H1 (cell line): ENCODE measurements around the gene AUH. TPM values are rescaled to one million over a fixed set of nuclear protein-coding genes. Genes with fewer than 3 reads are reported as not detected.

Experiments
- CTCF ChIA-PET: fragments of 300-600 bp; sonication (Branson Sonifier 250); formaldehyde crosslinking; loops from one replicate; lab custom pipeline; 2021; ENCODE audit not compliant: partially characterized antibody; lab: Charles Lee
- POLR2A ChIA-PET: fragments of 300-600 bp; sonication (Branson Sonifier 250); formaldehyde crosslinking; loops from one replicate; lab custom pipeline; 2021; ENCODE audit warnings: inconsistent platforms; ENCODE audit not compliant: partially characterized antibody; lab: Charles Lee
- DNase-seq, 2 experiments: peaks; one replicate each; pipeline versions ENCODE4 v3.0.0 to v3.0.0-alpha.2; 2010 to 2022; ENCODE audit warnings: low spot score in 2 of 2, low read depth in 1 of 2, mixed read lengths in 1 of 2
- FAIRE-seq: peaks from 2 replicates; lab custom pipeline; 2011; peaks lifted over from hg19 to GRCh38; lab: Jason Lieb, UNC
- H2AFZ ChIP-seq: 2 replicates; pipeline ENCODE4 v1.8.1; 2012; ENCODE audit warnings: low read length, inconsistent platforms
- H2AK5ac ChIP-seq: 2 replicates; pipeline ENCODE4 v1.6.1; 2013; ENCODE audit warnings: low read depth, low read length
- H2BK120ac ChIP-seq: replicated peaks from 2 replicates; pipeline ENCODE3; 2013; ENCODE audit warnings: low read depth, low read length, inconsistent platforms
- H2BK12ac ChIP-seq: 2 replicates; pipeline ENCODE4 v1.6.1; 2013; ENCODE audit warnings: low read depth, low read length
- H2BK15ac ChIP-seq: 2 replicates; pipeline ENCODE4 v1.6.1; 2013; ENCODE audit warnings: low read length
- H2BK20ac ChIP-seq: 2 replicates; pipeline ENCODE4 v1.6.1; 2013; ENCODE audit warnings: low read length
- H2BK5ac ChIP-seq: 2 replicates; pipeline ENCODE4 v1.6.1; 2013; ENCODE audit warnings: low read depth, low read length
- H3K14ac ChIP-seq: 2 replicates; pipeline ENCODE4 v1.6.1; 2013; ENCODE audit warnings: inconsistent platforms; ENCODE audit not compliant: insufficient read length
- H3K18ac ChIP-seq: 2 replicates; pipeline ENCODE4 v1.6.1; 2013; ENCODE audit warnings: low read length; ENCODE audit errors: extremely low read depth
- H3K23ac ChIP-seq: 2 replicates; pipeline ENCODE4 v1.6.1; 2013; ENCODE audit warnings: inconsistent platforms; ENCODE audit not compliant: insufficient read length
- H3K23me2 ChIP-seq: 2 replicates; pipeline ENCODE4 v1.6.1; 2013; ENCODE audit warnings: low read depth, low read length
- H3K27ac ChIP-seq: 2 replicates; pipeline ENCODE4 v1.6.1; 2011; ENCODE audit warnings: low read depth, low read length, inconsistent platforms
- H3K27me3 ChIP-seq, 4 experiments: replicated peaks in 1 of 4; 1 replicate in 1 of 4; 2 replicates in 3 of 4; pipeline versions ENCODE4 v1.6.1 to v1.8.1; 2011 to 2013; ENCODE audit warnings: low read length in 3 of 4, mild to moderate bottlenecking in 3 of 4, inconsistent platforms in 2 of 4, mixed read lengths in 2 of 4, moderate library complexity in 1 of 4; ENCODE audit not compliant: control insufficient read depth in 3 of 4, insufficient read depth in 3 of 4; ENCODE audit errors: extremely low read depth in 1 of 4
- H3K36me3 ChIP-seq, 4 experiments: 2 replicates each; pipeline versions ENCODE4 v1.6.1 to v1.8.1; 2011 to 2013; ENCODE audit warnings: mild to moderate bottlenecking in 4 of 4, low read length in 3 of 4, moderate library complexity in 2 of 4, control low read depth in 1 of 4, inconsistent platforms in 1 of 4; ENCODE audit not compliant: insufficient read depth in 4 of 4, control insufficient read depth in 2 of 4
- H3K4ac ChIP-seq: replicated peaks from 2 replicates; pipeline ENCODE3; 2013; ENCODE audit warnings: low read length, low read depth, mixed read lengths, inconsistent platforms; ENCODE audit not compliant: insufficient read length
- H3K4me1 ChIP-seq, 4 experiments: replicated peaks in 1 of 4; 1 replicate in 1 of 4; 2 replicates in 3 of 4; pipeline versions ENCODE4 v1.6.1 to v1.8.1; 2011 to 2013; ENCODE audit warnings: low read length in 3 of 4, inconsistent platforms in 2 of 4, mixed read lengths in 1 of 4; ENCODE audit not compliant: insufficient read depth in 4 of 4, control insufficient read depth in 3 of 4
- H3K4me2 ChIP-seq, 2 experiments: 2 replicates each; pipeline versions ENCODE4 v1.6.1 to v1.8.1; 2011 to 2013; ENCODE audit warnings: low read depth in 2 of 2, low read length in 2 of 2, control low read depth in 1 of 2, inconsistent platforms in 1 of 2, mild to moderate bottlenecking in 1 of 2; ENCODE audit not compliant: insufficient read depth in 1 of 2
- H3K4me3 ChIP-seq, 4 experiments: fragments of 200-600, 300-600 bp in 1 of 4; sonication (generic), shearing (Covaris generic), sonication (Bioruptor Twin) in 1 of 4; 2 replicates each; pipeline versions ENCODE4 v1.5.1 to v1.8.1; 2011 to 2016; ENCODE audit warnings: low read length in 4 of 4, low read depth in 3 of 4, control low read depth in 2 of 4, inconsistent platforms in 2 of 4, mild to moderate bottlenecking in 2 of 4, mixed read lengths in 1 of 4, moderate library complexity in 1 of 4; ENCODE audit not compliant: insufficient read depth in 2 of 4; ENCODE audit errors: extremely low read depth in 1 of 4
- H3K56ac ChIP-seq: replicated peaks from 2 replicates; pipeline ENCODE3; 2013; ENCODE audit warnings: low read depth, mild to moderate bottlenecking, mixed read lengths, low read length, inconsistent platforms; ENCODE audit not compliant: insufficient read length
- H3K79me1 ChIP-seq: 2 replicates; pipeline ENCODE4 v1.6.1; 2013; ENCODE audit warnings: low read depth, low read length, control low read depth
- H3K79me2 ChIP-seq, 2 experiments: 2 replicates each; pipeline versions ENCODE4 v1.6.1 to v1.8.1; 2012 to 2013; ENCODE audit warnings: low read length in 2 of 2, mild to moderate bottlenecking in 2 of 2, inconsistent platforms in 1 of 2; ENCODE audit not compliant: insufficient read depth in 2 of 2, control insufficient read depth in 1 of 2
- H3K9ac ChIP-seq, 4 experiments: replicated peaks in 1 of 4; 1 replicate in 1 of 4; 2 replicates in 3 of 4; pipeline versions ENCODE4 v1.6.1 to v1.8.1; 2011 to 2013; ENCODE audit warnings: low read depth in 3 of 4, low read length in 3 of 4, control low read depth in 2 of 4, mild to moderate bottlenecking in 2 of 4, moderate library complexity in 2 of 4, inconsistent platforms in 1 of 4; ENCODE audit errors: extremely low read depth in 1 of 4
- H3K9me3 ChIP-seq, 2 experiments: 2 replicates each; pipeline versions ENCODE4 v1.6.1 to v1.8.1; 2012 to 2013; ENCODE audit warnings: mild to moderate bottlenecking in 2 of 2, moderate library complexity in 2 of 2, control low read depth in 1 of 2, inconsistent platforms in 1 of 2, low read depth in 1 of 2, low read length in 1 of 2, mixed read lengths in 1 of 2; ENCODE audit not compliant: insufficient read depth in 2 of 2
- H4K20me1 ChIP-seq, 2 experiments: replicated peaks in 1 of 2; 2 replicates each; pipeline versions ENCODE3 to v1.8.1; 2011 to 2013; ENCODE audit warnings: inconsistent platforms in 2 of 2, low read length in 2 of 2, mild to moderate bottlenecking in 1 of 2; ENCODE audit not compliant: insufficient read depth in 2 of 2, control insufficient read depth in 1 of 2
- H4K5ac ChIP-seq: 2 replicates; pipeline ENCODE4 v1.6.1; 2013; ENCODE audit warnings: low read length, low read depth, mixed read lengths, inconsistent platforms; ENCODE audit not compliant: insufficient read length
- H4K8ac ChIP-seq: 2 replicates; pipeline ENCODE4 v1.8.0; 2013; ENCODE audit warnings: mild to moderate bottlenecking, moderate library complexity, low read length, inconsistent platforms; ENCODE audit not compliant: insufficient read depth; ENCODE audit errors: extremely low read depth
- H4K91ac ChIP-seq: replicated peaks from 2 replicates; pipeline ENCODE3; 2013; ENCODE audit warnings: low read length, mixed read lengths, inconsistent platforms; ENCODE audit not compliant: insufficient read length
- ASH2L ChIP-seq: fragments of 200-600, 300-600 bp; sonication (generic); IDR thresholded peaks from one replicate; pipeline ENCODE4 v1.7.1; 2017; ENCODE audit warnings: low read length
- BRCA1 ChIP-seq: IDR thresholded peaks from 2 replicates; pipeline ENCODE4 v1.6.1; 2012; ENCODE audit warnings: low read depth, low read length, improper control_type of control experiment
- CBX5 ChIP-seq: fragments of 300-800, 300-1000 bp; sonication (generic); IDR thresholded peaks from 2 replicates; pipeline ENCODE4 v1.7.1; 2016; ENCODE audit warnings: antibody characterized with exemption, low read length, low read depth
- EGR1 ChIP-seq: IDR thresholded peaks from 2 replicates; pipeline ENCODE4 v1.6.1; 2011; ENCODE audit warnings: low read depth, low read length, borderline replicate concordance
- EP300 ChIP-seq, 2 experiments: IDR thresholded peaks; 1 replicate in 1 of 2; 2 replicates in 1 of 2; pipeline ENCODE4 v1.6.1; 2011 to 2012; ENCODE audit warnings: low read depth in 2 of 2, low read length in 2 of 2, mild to moderate bottlenecking in 2 of 2, borderline replicate concordance in 1 of 2, inconsistent platforms in 1 of 2, moderate library complexity in 1 of 2
- FOSL1 ChIP-seq: IDR thresholded peaks from 2 replicates; pipeline ENCODE4 v1.6.1; 2011; ENCODE audit warnings: mild to moderate bottlenecking, low read depth, low read length, moderate library complexity; ENCODE audit not compliant: insufficient read depth
- JUN ChIP-seq: IDR thresholded peaks from 2 replicates; pipeline ENCODE4 v1.6.1; 2011; ENCODE audit warnings: low read depth, mild to moderate bottlenecking, improper control_type of control experiment, low read length
- JUND ChIP-seq: IDR thresholded peaks from 2 replicates; pipeline ENCODE4 v1.6.1; 2011; ENCODE audit warnings: mild to moderate bottlenecking, improper control_type of control experiment, low read length
- MAFK ChIP-seq: IDR thresholded peaks from 2 replicates; pipeline ENCODE4 v1.6.1; 2012; ENCODE audit warnings: low read depth, mild to moderate bottlenecking, improper control_type of control experiment, low read length
- RAD21 ChIP-seq, 2 experiments: IDR thresholded peaks in 1 of 2; conservative IDR thresholded peaks in 1 of 2; 2 replicates each; pipeline ENCODE4 v1.6.1; 2011; ENCODE audit warnings: low read depth in 2 of 2, low read length in 2 of 2, improper control_type of control experiment in 1 of 2, inconsistent platforms in 1 of 2, mild to moderate bottlenecking in 1 of 2, moderate library complexity in 1 of 2
- SIN3A ChIP-seq, 2 experiments: IDR thresholded peaks in 1 of 2; conservative IDR thresholded peaks in 1 of 2; 2 replicates each; pipeline ENCODE4 v1.6.1; 2011 to 2012; ENCODE audit warnings: low read length in 2 of 2, improper control_type of control experiment in 1 of 2, low read depth in 1 of 2, mild to moderate bottlenecking in 1 of 2
- SIX5 ChIP-seq: IDR thresholded peaks from 2 replicates; pipeline ENCODE4 v1.6.1; 2011; ENCODE audit warnings: mild to moderate bottlenecking, low read depth, low read length
- SP2 ChIP-seq: IDR thresholded peaks from 2 replicates; pipeline ENCODE4 v1.6.1; 2012; ENCODE audit warnings: mild to moderate bottlenecking, low read length, inconsistent platforms
- TAF1 ChIP-seq: IDR thresholded peaks from 2 replicates; pipeline ENCODE4 v1.6.1; 2011; ENCODE audit warnings: mild to moderate bottlenecking, low read depth, low read length
- TBP ChIP-seq: IDR thresholded peaks from 2 replicates; pipeline ENCODE4 v1.6.1; 2011; ENCODE audit warnings: low read depth, low read length, improper control_type of control experiment
- WGBS, 2 experiments: shearing (Covaris generic) in 1 of 2; methylation state at CpG; one replicate each; pipeline versions ENCODE4 v1.1.6 to v1.1.7; 2013 to 2015; ENCODE audit warnings: low lambda C conversion rate in 2 of 2, mixed read lengths in 2 of 2, inconsistent platforms in 1 of 2, low coverage in 1 of 2, missing lambda C conversion rate in 1 of 2; ENCODE audit not compliant: insufficient replicate concordance in 2 of 2, insufficient coverage in 1 of 2, insufficient read length in 1 of 2; ENCODE audit errors: extremely low coverage in 1 of 2, missing lambda C conversion rate in 1 of 2; 5-methylcytosine and 5-hydroxymethylcytosine counted together
- polyA plus RNA-seq, 7 experiments: library from polyadenylated mRNA; depleted of rRNA in 3 of 7; stranded (reverse) in 5 of 7; unstranded in 2 of 7; fragments of >200 nt in 5 of 7; fragments of 200-250 nt in 2 of 7; gene quantifications; 1 replicate in 5 of 7; 2 replicates in 1 of 7; 4 replicates in 1 of 7; pipeline versions ENCODE4 v1.2.1 to v1.2.3, GENCODE V29; 2011 to 2013; ENCODE audit warnings: missing spikeins in 2 of 7, mixed read lengths in 2 of 7
- total RNA-seq: library from RNA; stranded (reverse); fragmentation: NEBNext Ultra II Directional; extraction: Animal tissue kit (Norgen Biotek cat#: 25700); gene quantifications from 2 replicates; pipeline ENCODE4 v1.2.1, GENCODE V29; 2021

Gene AUH
- total and polyA plus RNA-seq, 2 of the 8 experiments (the other 6 are each of a cell fraction or from before 2014, with no cell fraction given) = 5.8 to 21.9 TPM

- Histone ChIP-seq H3K4me1 (no peaks in the 10 kb centered on the region), H3K27me3 (no peaks in the 10 kb centered on the region), H4K5ac (no peak overlapping the region), H3K9me3 (no peaks in the 10 kb centered on the region; a peak in 1 of 4 replicates), H3K4me3 (no peak overlapping the region), H2BK12ac (no peak overlapping the region), H3K27ac (no peak overlapping the region), H4K91ac (no peak overlapping the region), H3K9ac (no peak overlapping the region), H2BK15ac (no peak overlapping the region), H2AFZ (no peak overlapping the region), H3K56ac (no peak overlapping the region), H2BK20ac (no peak overlapping the region), H3K79me1 (no peaks in the 10 kb centered on the region), H3K4me2 (no peak overlapping the region), H4K8ac (no peak overlapping the region), H2BK120ac (no peak overlapping the region), H3K23ac (no peak overlapping the region), H3K18ac (no peak overlapping the region), H3K14ac (no peak overlapping the region), H2BK5ac (no peak overlapping the region), H3K79me2 (no peaks in the 10 kb centered on the region), H3K36me3 (no peaks in the 10 kb centered on the region), H3K23me2 (no peaks in the 10 kb centered on the region), H2AK5ac (no peak overlapping the region), H3K4ac (no peak overlapping the region), H4K20me1 (no peaks in the 10 kb centered on the region)
- CTCF ChIA-PET = interaction anchor here (0.6 kb wide), 1 partner anchor 279 kb away, joined by 3 read pairs; no protein-coding TSS in a partner anchor
- FAIRE-seq (no peak), DNase-seq (no peak)
- 88% methylated on average over 3 of the region's 3 CpGs; no CpG with 5 or more reads in 1 of the 2 experiments for WGBS, 2 experiments
- POLR2A ChIA-PET = no interaction called here
- no peak for TF ChIP-seq EP300 (IDR thresholded peaks at IDR 0.05; ENCODE audit: borderline replicate concordance in 1 of 2, low read depth in 2 of 2, low read length in 2 of 2)
- TF ChIP-seq FOSL1 = no peak
- TF ChIP-seq EGR1 = no peak
- TF ChIP-seq JUN = no peak
- TF ChIP-seq BRCA1 = no peak
- TF ChIP-seq MAFK = no peak
- no peak for TF ChIP-seq TAF1
- TF ChIP-seq JUND = no peak
- TF ChIP-seq SIN3A (conservative IDR thresholded peaks at IDR 0.05 in 1 of 2, IDR thresholded peaks at IDR 0.05 in 1 of 2; ENCODE audit: low read depth in 1 of 2, low read length in 2 of 2) = no peak
- no peak for TF ChIP-seq ASH2L
- no peak for TF ChIP-seq SP2
- no peak for TF ChIP-seq RAD21 (IDR thresholded peaks at IDR 0.05 in 1 of 2, conservative IDR thresholded peaks at IDR 0.05 in 1 of 2; ENCODE audit: low read depth in 2 of 2, low read length in 2 of 2)
- no peak for TF ChIP-seq CBX5
- TF ChIP-seq TBP = no peak
- TF ChIP-seq SIX5 = no peak
Measured at GRCh38 chr9:91379426-91379825, 17.7 kb upstream of the AUH start.
